Activated effector memory CD4-positive, alpha-beta T cell treated with anti-CD3 and anti-CD28 coated beads, Interleukin-2, amount 50 U/mL, for 16 hours (primary cell): Measurements from ENCODE around the gene USP6NL.

ENCODE experiments used
- DNase-seq: peaks from one replicate; pipeline ENCODE4 v3.0.0-alpha.2; 2020

The USP6NL gene

GRCh38 chr10:11404901-11405300 lies 206.5 kb downstream of the USP6NL start:
- DNase-seq = no peak
